ENCODE results near the gene CEP350.

DNA sequence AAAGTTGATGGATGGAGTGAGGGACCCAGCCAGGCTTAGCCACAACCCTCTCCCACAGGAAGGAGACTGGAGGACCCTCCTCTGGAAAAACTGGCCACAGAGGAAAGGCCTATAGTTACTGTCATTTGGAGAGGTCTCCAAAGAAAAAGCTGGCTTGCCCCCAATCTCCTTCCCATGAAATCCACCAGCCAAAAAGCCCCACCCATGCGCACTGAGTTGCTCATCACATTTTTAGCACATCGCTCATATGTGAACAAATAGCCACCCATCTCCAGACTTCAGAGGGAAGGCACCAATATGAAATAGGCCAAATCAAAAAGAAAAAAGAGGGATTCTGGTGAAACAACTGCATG, 163.1 kb downstream of the CEP350 start:
- TF ChIP-seq SIN3A (IDR thresholded peaks at IDR 0.05; ENCODE audit: low read depth, low read length) (no peak), SPI1 (IDR thresholded peaks at IDR 0.05; ENCODE audit: borderline replicate concordance, insufficient read depth, low read depth, low read length) (no peak)
- TF ChIP-seq, protein P1, sequence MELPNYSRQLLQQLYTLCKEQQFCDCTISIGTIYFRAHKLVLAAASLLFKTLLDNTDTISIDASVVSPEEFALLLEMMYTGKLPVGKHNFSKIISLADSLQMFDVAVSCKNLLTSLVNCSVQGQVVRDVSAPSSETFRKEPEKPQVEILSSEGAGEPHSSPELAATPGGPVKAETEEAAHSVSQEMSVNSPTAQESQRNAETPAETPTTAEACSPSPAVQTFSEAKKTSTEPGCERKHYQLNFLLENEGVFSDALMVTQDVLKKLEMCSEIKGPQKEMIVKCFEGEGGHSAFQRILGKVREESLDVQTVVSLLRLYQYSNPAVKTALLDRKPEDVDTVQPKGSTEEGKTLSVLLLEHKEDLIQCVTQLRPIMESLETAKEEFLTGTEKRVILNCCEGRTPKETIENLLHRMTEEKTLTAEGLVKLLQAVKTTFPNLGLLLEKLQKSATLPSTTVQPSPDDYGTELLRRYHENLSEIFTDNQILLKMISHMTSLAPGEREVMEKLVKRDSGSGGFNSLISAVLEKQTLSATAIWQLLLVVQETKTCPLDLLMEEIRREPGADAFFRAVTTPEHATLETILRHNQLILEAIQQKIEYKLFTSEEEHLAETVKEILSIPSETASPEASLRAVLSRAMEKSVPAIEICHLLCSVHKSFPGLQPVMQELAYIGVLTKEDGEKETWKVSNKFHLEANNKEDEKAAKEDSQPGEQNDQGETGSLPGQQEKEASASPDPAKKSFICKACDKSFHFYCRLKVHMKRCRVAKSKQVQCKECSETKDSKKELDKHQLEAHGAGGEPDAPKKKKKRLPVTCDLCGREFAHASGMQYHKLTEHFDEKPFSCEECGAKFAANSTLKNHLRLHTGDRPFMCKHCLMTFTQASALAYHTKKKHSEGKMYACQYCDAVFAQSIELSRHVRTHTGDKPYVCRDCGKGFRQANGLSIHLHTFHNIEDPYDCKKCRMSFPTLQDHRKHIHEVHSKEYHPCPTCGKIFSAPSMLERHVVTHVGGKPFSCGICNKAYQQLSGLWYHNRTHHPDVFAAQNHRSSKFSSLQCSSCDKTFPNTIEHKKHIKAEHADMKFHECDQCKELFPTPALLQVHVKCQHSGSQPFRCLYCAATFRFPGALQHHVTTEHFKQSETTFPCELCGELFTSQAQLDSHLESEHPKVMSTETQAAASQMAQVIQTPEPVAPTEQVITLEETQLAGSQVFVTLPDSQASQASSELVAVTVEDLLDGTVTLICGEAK (IDR thresholded peaks at IDR 0.05; ENCODE audit: borderline replicate concordance), result no peak
- TF ChIP-seq, protein P2, sequence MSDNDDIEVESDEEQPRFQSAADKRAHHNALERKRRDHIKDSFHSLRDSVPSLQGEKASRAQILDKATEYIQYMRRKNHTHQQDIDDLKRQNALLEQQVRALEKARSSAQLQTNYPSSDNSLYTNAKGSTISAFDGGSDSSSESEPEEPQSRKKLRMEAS (IDR thresholded peaks at IDR 0.05; ENCODE audit: low read depth, low read length), result no peak
- TF ChIP-seq, protein P3, sequence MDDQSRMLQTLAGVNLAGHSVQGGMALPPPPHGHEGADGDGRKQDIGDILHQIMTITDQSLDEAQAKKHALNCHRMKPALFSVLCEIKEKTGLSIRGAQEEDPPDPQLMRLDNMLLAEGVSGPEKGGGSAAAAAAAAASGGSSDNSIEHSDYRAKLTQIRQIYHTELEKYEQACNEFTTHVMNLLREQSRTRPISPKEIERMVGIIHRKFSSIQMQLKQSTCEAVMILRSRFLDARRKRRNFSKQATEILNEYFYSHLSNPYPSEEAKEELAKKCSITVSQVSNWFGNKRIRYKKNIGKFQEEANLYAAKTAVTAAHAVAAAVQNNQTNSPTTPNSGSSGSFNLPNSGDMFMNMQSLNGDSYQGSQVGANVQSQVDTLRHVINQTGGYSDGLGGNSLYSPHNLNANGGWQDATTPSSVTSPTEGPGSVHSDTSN (IDR thresholded peaks at IDR 0.05; ENCODE audit: insufficient replicate concordance, low read depth, low read length), result no peak
- TF ChIP-seq, protein P4, sequence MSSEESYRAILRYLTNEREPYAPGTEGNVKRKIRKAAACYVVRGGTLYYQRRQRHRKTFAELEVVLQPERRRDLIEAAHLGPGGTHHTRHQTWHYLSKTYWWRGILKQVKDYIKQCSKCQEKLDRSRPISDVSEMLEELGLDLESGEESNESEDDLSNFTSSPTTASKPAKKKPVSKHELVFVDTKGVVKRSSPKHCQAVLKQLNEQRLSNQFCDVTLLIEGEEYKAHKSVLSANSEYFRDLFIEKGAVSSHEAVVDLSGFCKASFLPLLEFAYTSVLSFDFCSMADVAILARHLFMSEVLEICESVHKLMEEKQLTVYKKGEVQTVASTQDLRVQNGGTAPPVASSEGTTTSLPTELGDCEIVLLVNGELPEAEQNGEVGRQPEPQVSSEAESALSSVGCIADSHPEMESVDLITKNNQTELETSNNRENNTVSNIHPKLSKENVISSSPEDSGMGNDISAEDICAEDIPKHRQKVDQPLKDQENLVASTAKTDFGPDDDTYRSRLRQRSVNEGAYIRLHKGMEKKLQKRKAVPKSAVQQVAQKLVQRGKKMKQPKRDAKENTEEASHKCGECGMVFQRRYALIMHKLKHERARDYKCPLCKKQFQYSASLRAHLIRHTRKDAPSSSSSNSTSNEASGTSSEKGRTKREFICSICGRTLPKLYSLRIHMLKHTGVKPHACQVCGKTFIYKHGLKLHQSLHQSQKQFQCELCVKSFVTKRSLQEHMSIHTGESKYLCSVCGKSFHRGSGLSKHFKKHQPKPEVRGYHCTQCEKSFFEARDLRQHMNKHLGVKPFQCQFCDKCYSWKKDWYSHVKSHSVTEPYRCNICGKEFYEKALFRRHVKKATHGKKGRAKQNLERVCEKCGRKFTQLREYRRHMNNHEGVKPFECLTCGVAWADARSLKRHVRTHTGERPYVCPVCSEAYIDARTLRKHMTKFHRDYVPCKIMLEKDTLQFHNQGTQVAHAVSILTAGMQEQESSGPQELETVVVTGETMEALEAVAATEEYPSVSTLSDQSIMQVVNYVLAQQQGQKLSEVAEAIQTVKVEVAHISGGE (CRISPR knock-in tag; IDR thresholded peaks at IDR 0.05), result no peak
- TF ChIP-seq, protein P5, sequence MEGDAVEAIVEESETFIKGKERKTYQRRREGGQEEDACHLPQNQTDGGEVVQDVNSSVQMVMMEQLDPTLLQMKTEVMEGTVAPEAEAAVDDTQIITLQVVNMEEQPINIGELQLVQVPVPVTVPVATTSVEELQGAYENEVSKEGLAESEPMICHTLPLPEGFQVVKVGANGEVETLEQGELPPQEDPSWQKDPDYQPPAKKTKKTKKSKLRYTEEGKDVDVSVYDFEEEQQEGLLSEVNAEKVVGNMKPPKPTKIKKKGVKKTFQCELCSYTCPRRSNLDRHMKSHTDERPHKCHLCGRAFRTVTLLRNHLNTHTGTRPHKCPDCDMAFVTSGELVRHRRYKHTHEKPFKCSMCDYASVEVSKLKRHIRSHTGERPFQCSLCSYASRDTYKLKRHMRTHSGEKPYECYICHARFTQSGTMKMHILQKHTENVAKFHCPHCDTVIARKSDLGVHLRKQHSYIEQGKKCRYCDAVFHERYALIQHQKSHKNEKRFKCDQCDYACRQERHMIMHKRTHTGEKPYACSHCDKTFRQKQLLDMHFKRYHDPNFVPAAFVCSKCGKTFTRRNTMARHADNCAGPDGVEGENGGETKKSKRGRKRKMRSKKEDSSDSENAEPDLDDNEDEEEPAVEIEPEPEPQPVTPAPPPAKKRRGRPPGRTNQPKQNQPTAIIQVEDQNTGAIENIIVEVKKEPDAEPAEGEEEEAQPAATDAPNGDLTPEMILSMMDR (IDR thresholded peaks at IDR 0.05 in 2 of 3, conservative IDR thresholded peaks at IDR 0.05 in 1 of 3; ENCODE audit: control insufficient read depth in 2 of 3, extremely low read depth in 1 of 3, insufficient read depth in 1 of 3, low read depth in 3 of 3, low read length in 3 of 3), result no peak

All from GM12878 (cell line).